ENCODE results near the gene LRRC28. TPM values are rescaled to one million over a fixed set of nuclear protein-coding genes. Genes with fewer than 3 reads are reported as not detected.

The LRRC28 gene
- total RNA-seq, 2 donors from 2014 or later = 27.2 to 28.4 TPM

DNA sequence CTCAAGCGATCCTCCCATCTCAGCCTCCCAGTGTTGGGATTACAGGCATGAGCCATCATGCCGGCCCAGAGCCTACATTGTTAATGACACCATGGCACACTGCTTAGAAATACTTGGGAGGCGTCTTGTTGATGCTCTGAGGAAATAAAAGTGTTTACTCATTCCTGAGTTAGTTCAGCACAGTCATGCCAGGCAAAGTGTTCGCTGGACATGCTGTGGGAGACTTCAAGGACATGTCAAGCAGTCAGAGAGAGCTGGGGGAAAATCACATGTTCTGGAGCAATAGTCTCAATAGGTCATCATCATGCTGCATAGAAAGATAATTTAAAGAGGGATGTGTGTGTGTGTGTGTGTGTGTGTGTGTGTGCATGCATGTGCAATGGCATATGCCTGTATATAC is 39.4 kb upstream of the LRRC28 start:
- Histone ChIP-seq H3K9me3 (no peaks in the 10 kb centered on the region), H3K27me3 (no peaks in the 10 kb centered on the region), H3K27ac (no peak overlapping the region), H3K36me3 (no peaks in the 10 kb centered on the region), H3K4me1 (no peaks in the 10 kb centered on the region), H3K9ac (ENCODE audit: low read depth in 2 of 2, low read length in 2 of 2) (no peak overlapping the region), H3K4me3 (no peak overlapping the region)
- DNase-seq = no peak
- intact Hi-C loops (cut with DNase I) = loop anchor here (2.0 kb wide), 1 partner anchor 109 kb away; no protein-coding TSS in a partner anchor
- TF ChIP-seq, protein P1, sequence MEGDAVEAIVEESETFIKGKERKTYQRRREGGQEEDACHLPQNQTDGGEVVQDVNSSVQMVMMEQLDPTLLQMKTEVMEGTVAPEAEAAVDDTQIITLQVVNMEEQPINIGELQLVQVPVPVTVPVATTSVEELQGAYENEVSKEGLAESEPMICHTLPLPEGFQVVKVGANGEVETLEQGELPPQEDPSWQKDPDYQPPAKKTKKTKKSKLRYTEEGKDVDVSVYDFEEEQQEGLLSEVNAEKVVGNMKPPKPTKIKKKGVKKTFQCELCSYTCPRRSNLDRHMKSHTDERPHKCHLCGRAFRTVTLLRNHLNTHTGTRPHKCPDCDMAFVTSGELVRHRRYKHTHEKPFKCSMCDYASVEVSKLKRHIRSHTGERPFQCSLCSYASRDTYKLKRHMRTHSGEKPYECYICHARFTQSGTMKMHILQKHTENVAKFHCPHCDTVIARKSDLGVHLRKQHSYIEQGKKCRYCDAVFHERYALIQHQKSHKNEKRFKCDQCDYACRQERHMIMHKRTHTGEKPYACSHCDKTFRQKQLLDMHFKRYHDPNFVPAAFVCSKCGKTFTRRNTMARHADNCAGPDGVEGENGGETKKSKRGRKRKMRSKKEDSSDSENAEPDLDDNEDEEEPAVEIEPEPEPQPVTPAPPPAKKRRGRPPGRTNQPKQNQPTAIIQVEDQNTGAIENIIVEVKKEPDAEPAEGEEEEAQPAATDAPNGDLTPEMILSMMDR (IDR thresholded peaks at IDR 0.05) = no peak

DNA sequence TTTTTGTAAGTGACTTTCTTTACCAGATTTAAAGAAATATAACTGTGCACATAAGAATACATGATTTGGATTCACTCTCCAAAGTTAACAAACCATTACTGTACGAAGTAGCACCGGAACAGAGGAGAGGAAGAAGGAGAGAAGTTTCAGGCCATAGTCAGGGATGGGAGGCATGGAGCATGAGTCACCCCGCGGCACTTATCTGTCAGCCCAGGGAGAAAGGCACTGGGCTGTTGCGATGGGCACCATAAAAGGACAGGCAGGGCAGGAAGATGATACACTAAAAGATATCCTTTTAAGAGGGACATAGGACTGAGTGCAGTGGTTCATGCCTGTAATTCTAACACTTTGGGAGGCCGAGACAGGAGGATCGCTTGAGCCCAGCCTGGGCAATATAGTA is 38.9 kb upstream of the LRRC28 start:
- H3K27me3 ChIP-seq = no peaks in the 10 kb centered on the region
- H3K4me1 ChIP-seq = no peaks in the 10 kb centered on the region
- no peak overlapping the region for H3K27ac ChIP-seq
- TF ChIP-seq, protein P1 (IDR thresholded peaks at IDR 0.05) = no peak
- H3K36me3 ChIP-seq = no peaks in the 10 kb centered on the region
- intact Hi-C loops (cut with DNase I) = loop anchor here (2.0 kb wide), 1 partner anchor 110 kb away; no protein-coding TSS in a partner anchor
- DNase-seq = no peak
- no peaks in the 10 kb centered on the region for H3K9me3 ChIP-seq
- H3K9ac ChIP-seq (ENCODE audit: low read depth in 2 of 2, low read length in 2 of 2) = no peak overlapping the region
- H3K4me3 ChIP-seq = no peak overlapping the region

- peak; percentile 82 for DNase-seq
- TF ChIP-seq, protein P1 (IDR thresholded peaks at IDR 0.05) = peak; percentile 76
Measured at GRCh38 chr15:99213187-99213811, 38.0 kb upstream of the LRRC28 start.

DNA sequence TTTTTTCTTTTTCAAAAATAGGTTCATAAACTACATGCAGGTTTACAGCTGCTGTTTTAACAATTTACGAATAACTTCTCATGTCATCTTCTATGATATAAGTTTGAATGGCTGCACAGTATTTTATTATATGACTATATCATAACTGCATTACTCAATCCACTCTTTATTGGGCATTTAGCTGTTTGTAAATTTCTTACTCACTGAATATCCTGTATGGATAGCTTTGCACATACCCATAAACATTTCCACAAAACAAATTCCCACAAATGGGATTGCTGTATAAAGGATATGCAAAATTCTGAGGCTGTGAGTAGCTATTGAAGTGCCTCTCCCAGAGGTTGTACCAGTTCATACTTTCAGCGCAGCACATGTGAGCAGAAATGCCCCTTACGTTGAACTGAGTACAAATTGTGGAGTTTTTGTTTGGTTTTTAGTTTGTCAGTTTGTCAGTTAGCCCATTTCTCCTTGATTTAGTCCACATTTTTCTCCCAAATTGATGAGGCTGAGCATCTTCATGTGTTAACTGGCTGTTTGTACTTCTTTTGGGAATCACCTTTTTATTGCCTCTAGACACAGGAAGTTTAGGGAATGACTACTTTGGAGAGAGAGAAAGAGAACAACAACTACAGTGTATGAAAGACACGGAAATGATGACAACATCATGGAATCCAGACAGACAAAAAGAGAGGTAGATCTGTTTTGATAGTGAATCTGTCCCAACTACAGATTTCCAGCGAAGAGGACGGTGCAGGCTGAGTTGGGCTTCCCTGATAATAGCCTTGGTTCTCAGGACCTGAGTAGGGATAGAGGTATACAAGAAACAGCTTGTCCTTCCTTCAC is 26.7 kb upstream of the LRRC28 start:
- no peaks in the 10 kb centered on the region for H3K4me1 ChIP-seq
- intact Hi-C loops (cut with DNase I) = no loop called here
- no peaks in the 10 kb centered on the region for H3K36me3 ChIP-seq
- no peak for DNase-seq
- no peaks in the 10 kb centered on the region for H3K27me3 ChIP-seq
- H3K9me3 ChIP-seq = no peaks in the 10 kb centered on the region
- H3K27ac ChIP-seq = no peak overlapping the region
- TF ChIP-seq, protein P1 (IDR thresholded peaks at IDR 0.05) = no peak
- no peak overlapping the region for H3K4me3 ChIP-seq
- H3K9ac ChIP-seq (ENCODE audit: low read depth in 2 of 2, low read length in 2 of 2) = no peak overlapping the region

More at GRCh38 chr15:99213187-99213811, 38.0 kb upstream of the LRRC28 start:
- no peaks in the 10 kb centered on the region for H3K4me1 ChIP-seq
- H3K27ac ChIP-seq = no peak overlapping the region
- H3K27me3 ChIP-seq = no peaks in the 10 kb centered on the region
- H3K9me3 ChIP-seq = no peaks in the 10 kb centered on the region
- H3K9ac ChIP-seq (ENCODE audit: low read depth in 2 of 2, low read length in 2 of 2) = no peak overlapping the region
- no peaks in the 10 kb centered on the region for H3K36me3 ChIP-seq
- intact Hi-C loops (cut with DNase I) = loop anchor here (2.0 kb wide), 1 partner anchor 110 kb away; no protein-coding TSS in a partner anchor
- no peak overlapping the region for H3K4me3 ChIP-seq

- no peak overlapping the region for H3K4me3 ChIP-seq
- intact Hi-C loops (cut with DNase I) = no loop called here
- H3K27me3 ChIP-seq = no peaks in the 10 kb centered on the region
- TF ChIP-seq, protein P1 (IDR thresholded peaks at IDR 0.05) = no peak
- H3K9me3 ChIP-seq = no peaks in the 10 kb centered on the region
- H3K36me3 ChIP-seq = no peaks in the 10 kb centered on the region
- DNase-seq = no peak
- H3K27ac ChIP-seq = no peak overlapping the region
- H3K4me1 ChIP-seq = no peaks in the 10 kb centered on the region
- H3K9ac ChIP-seq (ENCODE audit: low read depth in 2 of 2, low read length in 2 of 2) = no peak overlapping the region
Measured at GRCh38 chr15:99226802-99227201, 24.5 kb upstream of the LRRC28 start.

Data from colonic mucosa (tissue), 4 donors.